CD4-positive, alpha-beta T cell treated with Interleukin-2 at 100 ng/mL for 4 hours (primary cell): ENCODE data around the gene PLA2G3.
A peak's percentile ranks its signal among the peaks of the same experiment; 100 is the strongest.
"Not testable (repeated sequence)": the region's sequence is repeated elsewhere in the genome, so short reads cannot be mapped to it uniquely, and the experiment has no call there.

Experiments
- DNase-seq: peaks from one replicate; pipeline ENCODE4 v3.0.0-alpha.2; 2020; ENCODE audit warnings: low spot score

The PLA2G3 gene, protein sequence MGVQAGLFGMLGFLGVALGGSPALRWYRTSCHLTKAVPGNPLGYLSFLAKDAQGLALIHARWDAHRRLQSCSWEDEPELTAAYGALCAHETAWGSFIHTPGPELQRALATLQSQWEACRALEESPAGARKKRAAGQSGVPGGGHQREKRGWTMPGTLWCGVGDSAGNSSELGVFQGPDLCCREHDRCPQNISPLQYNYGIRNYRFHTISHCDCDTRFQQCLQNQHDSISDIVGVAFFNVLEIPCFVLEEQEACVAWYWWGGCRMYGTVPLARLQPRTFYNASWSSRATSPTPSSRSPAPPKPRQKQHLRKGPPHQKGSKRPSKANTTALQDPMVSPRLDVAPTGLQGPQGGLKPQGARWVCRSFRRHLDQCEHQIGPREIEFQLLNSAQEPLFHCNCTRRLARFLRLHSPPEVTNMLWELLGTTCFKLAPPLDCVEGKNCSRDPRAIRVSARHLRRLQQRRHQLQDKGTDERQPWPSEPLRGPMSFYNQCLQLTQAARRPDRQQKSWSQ

DNA sequence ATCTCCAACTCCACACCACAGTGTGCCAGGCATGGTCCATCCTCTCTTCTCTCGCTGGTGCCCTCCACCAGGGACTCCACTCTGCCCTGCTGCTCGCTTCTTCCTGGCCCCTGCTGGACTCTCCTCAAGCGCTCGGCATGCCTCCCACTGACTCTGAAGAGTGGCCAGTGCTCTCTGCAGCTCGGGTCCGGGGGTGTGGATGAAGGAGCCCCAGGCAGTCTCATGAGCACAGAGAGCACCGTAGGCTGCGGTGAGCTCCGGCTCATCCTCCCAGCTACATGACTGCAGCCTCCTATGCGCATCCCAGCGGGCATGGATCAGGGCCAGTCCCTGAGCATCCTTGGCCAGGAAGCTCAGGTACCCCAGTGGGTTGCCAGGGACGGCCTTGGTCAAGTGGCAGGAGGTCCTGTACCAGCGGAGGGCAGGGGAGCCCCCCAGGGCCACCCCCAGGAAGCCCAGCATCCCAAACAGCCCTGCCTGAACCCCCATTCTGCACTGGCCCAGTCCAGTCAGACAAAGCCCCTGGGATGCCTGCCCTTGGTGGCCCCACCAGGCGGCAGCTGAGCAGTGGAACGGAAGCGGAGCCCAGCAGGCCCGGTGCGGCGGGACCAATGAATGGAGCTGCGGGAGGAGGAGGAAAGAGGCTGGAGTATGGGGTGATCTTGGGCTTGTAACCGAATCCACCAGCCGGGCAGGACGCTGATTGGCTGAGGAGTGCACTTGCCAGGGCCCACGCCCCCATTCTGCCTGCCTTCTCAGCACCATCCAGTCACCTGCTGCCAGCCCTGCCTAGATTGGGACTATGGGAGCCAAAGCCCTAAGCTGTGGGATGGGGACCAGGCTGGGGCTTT, at the start of gene PLA2G3:
Gene PLA2G3, minus strand, starts transcription at position 643 of the 851 bp plus-strand sequence. Its CDS starts 154 bp downstream, at position 489.
- no peak for DNase-seq

DNA sequence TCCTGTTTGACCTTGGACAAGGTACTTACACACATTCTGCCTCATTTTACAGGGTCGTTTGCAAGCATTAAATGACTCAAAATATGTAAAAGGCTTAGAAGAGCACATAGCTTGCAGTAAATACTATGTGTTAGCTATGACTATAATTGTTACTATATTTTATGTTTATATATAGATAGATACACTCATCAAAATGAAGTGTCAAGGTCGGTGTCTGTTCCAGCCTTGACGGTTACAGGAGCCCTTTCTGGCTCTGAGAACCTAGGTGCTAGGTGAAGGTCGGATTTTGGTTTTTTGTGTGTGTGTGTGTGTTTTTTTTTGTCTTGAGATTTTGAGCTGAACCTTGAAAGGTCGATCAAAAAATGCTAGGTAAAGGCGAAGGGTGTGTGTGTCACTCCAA, 47.3 kb upstream of the PLA2G3 start:
- DNase-seq = no peak

DNA sequence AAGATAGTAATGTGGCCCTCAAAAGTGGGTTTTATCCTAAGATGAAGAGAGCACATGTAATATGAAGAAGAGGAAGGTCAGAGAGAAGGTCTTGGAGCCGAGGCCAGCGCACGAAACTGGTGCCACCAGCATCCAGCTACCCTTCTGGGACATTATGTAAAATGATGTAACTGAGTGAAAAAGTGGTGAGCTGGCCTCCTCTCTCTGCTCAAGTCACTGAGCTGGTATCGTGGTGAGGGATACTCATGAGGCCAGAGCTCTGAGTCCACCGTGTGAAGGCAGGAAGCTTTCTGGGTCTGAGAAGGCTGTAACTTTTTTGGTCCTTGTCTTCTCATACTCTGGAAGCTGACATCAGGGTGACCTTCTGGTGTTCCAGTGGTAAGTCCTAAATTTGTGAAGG, 44.7 kb upstream of the PLA2G3 start:
- DNase-seq = no peak

- DNase-seq = no peak
Observed at GRCh38 chr22:31184015-31184414, 43.7 kb upstream of the PLA2G3 start.

GRCh38 chr22:31179345-31179744, 39.0 kb upstream of the PLA2G3 start:
- no peak for DNase-seq

DNA sequence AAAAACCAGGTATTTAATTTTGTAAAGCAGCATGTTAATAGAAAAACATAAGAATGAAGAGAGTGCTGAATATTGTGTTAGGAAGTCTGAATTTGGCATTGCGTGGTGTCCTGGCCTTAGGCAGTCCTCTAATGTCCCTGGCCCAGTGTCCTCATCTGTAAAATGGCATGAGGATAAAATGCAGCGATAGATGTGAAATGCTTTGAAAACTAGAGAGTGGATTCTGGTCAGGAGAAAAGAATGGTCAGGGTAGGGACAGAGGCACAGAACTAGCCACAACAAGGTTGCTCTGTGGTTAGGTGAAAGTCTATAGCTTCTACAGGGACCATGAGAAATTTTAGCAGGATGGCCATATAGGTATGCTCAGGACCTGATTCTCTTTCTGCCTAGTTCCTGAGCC, 38.6 kb upstream of the PLA2G3 start:
- DNase-seq = no peak

- DNase-seq = no peak
Observed at GRCh38 chr22:31177420-31178162, 37.3 kb upstream of the PLA2G3 start.

DNA sequence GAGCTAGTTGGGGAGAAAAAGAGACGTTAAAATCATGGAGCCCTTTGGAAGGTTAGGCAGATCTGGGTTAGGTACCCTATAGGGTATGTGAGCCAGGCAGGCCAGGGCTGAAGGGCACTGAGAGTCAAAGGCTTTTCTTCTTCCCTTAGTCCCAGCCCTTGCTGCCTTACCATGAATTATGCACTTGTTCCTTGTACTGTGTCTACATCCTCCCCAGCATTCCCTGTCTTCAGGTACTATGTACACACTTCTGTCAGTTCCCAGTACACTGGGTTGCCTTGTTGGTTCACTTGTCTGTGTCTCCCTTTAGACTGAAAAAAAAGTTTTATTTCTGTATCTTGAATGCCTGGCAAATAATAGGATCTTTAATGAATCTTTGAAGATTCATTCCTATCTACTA, 36.6 kb upstream of the PLA2G3 start:
- no peak for DNase-seq

DNA sequence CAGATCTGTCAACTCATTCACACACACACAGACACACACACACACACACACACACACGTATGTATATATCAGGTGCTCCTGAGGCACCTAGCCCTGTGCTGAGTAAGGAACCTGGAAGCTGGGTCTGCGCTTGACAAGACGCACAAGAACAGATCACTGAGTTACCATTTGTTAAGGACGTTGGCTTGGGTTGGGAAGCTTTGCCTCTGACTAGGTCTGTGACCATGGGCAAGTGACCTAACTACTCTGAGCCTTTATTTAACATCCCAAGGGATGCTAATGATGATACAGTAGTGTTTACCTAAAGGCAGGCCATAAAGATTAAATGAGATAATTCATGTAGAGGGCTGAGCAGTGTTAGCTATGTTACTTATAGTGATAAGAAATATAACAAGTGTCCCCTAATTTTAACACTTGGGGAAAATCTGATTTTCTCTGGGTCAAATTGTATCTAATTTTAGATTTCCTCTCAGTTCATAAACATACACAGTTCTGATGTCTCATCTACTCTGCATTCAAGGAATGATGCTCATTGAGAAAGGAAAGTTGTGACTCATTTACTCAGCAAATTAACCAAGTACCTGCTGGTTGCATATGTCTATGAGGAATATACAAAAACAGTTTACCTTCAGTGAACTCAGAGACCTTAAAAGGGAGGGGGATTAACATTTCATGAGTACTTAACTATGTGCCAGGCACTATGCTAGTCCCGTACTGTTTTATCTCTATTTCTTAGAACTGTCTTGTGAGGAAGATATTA, 33.3 kb upstream of the PLA2G3 start:
- peak; percentile 11 for DNase-seq

- DNase-seq = not testable (repeated sequence)
Observed at GRCh38 chr22:31171734-31172133, 31.4 kb upstream of the PLA2G3 start.

GRCh38 chr22:31170971-31171370, 30.7 kb upstream of the PLA2G3 start:
- DNase-seq = no peak

DNA sequence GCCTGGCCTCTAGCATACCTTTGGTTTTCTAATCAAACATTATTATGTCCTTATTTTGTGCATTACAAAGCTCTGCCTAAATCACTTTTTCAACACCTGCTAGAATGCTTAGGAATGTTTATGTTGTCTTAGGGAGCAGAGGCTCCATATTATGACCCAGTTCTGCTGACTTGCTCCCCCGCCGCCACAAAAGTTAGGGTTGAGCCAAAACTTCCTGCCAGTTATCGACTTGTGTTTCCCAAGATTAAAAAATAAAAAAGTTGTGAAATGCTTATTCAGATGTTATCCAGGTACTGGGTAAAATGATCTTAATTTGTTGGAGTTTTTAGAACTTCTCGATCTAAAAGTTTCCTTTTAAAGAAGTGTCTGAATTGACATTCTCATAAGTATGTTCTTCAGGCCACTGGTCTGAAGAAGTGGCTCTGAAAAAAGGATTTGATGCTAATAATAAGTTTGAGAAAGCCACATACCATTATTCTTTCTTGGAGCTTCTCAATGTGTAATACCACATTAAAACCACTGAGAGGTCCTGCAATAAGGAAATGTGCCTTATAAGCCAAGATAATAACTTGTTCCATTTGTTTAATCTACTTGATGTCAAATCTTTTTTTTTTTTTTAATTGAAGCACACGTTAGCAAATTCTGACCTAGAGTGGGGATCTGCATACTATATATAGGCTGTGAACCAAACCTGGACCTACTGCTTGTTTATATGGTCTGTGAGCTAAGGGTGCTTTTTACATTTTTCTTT, 21.9 kb upstream of the PLA2G3 start:
- DNase-seq = no peak

GRCh38 chr22:31161386-31161785, 21.1 kb upstream of the PLA2G3 start:
- DNase-seq = no peak

- DNase-seq = peak; percentile 7
Observed at GRCh38 chr22:31160328-31160978, 20.1 kb upstream of the PLA2G3 start.

DNA sequence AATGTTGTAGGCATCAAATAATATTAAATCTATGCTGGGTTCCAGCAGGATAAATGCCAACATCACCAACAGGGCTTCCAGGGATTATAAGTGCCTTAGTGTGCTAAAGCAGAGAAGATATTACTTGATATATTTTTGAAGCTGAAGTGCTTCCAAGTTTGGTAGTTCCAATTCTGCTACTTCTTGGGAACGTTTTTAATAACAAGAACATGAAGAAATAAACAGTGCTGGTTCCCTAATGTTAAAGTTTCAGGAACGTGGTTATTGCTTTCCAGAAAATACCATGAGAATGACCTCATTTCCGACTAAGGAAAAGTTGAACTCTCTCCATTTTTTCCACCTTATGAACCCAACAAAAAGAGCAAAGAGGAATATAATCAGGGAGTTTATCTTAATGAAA, 15.1 kb upstream of the PLA2G3 start:
- no peak for DNase-seq

GRCh38 chr22:31154975-31155374, 14.7 kb upstream of the PLA2G3 start:
- DNase-seq = no peak

- DNase-seq = no peak
Observed at GRCh38 chr22:31153357-31153756, 13.0 kb upstream of the PLA2G3 start.

DNA sequence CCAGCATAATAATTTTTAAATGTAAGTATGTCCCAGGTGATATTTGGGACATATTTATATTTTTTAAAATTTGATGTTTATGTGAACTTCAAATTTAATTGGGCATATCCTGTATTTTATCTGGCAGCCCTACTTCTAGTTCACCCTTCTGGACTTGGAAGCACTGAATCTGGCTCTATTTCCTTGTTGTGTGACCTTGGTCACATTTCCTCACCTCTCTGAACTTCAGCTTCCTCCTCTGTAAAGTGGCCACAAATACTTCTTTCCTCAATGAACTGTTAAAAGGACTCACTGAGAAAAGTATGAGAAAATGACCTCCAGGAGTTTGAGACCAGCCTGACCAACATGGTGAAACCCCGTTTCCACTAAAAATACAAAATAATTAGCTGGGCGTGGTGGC, 11.6 kb upstream of the PLA2G3 start:
- DNase-seq = no peak

DNA sequence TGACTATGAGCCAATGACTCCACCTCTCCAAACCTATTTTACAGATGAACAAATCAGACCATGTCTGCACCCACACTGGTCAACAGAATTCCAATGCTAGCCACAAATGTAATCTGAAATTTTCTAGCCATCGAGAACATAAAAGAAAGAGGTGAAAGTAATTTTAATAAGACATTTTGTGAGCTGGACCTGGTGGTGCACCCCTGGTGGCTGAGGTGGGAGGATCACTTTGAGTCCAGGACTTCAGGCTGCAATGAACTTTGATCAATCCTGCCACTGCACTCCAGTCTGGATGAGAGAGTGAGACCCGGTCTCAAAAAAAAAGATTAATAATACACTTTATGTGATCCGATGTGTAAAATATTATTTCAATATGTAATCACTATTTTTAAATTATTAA, 10.3 kb upstream of the PLA2G3 start:
- no peak for DNase-seq

- peak; percentile 31 for DNase-seq
Observed at GRCh38 chr22:31148953-31149627, 8.8 kb upstream of the PLA2G3 start.
